SK-N-MC (cell line): ENCODE data around the gene MMS19.

Experiments used
- EZH2 ChIP-seq: fragments of 200-600 bp; sonication (generic); IDR thresholded peaks from one replicate; pipeline ENCODE4 v1.6.1; 2017; ENCODE audit warnings: antibody characterized with exemption
- POLR2AphosphoS5 ChIP-seq: IDR thresholded peaks from 2 replicates; pipeline ENCODE4 v1.6.1; 2012; ENCODE audit warnings: mild to moderate bottlenecking, low read depth, low read length, borderline replicate concordance

- TF ChIP-seq EZH2 (no peak), POLR2AphosphoS5 (no peak)
Observed at GRCh38 chr10:97510686-97511085, 12.5 kb upstream of the MMS19 start.
